Adrenal gland (tissue), 12 donors: ENCODE data around the gene SH3BP2. TPM values are rescaled to one million over a fixed set of nuclear protein-coding genes. Genes with fewer than 3 reads are reported as not detected.

Experiments
- DNase-seq, 7 donors: peaks; one replicate each; pipeline ENCODE4 v3.0.0-alpha.2; 2019 to 2020
- H3K27ac ChIP-seq, 5 donors: fragments of 200-600 bp; sonication (generic) in 4 of 5; 1 replicate in 3 of 5; 2 replicates in 2 of 5; pipeline versions ENCODE4 v1.5.1 to v1.8.0; 2016 to 2020; ENCODE audit warnings: mild to moderate bottlenecking in 1 of 5
- H3K27me3 ChIP-seq: fragments of 200-600 bp; 2 replicates; pipeline ENCODE4 v1.8.0; 2021
- H3K36me3 ChIP-seq, 2 donors: fragments of 200-600 bp; replicated peaks in 1 of 2; 1 replicate in 1 of 2; 2 replicates in 1 of 2; pipeline versions ENCODE4 v1.5.1 to v1.8.0; 2018 to 2022
- H3K4me1 ChIP-seq, 2 donors: fragments of 200-600 bp; replicated peaks in 1 of 2; 1 replicate in 1 of 2; 2 replicates in 1 of 2; pipeline versions ENCODE4 v1.5.1 to v1.8.0; 2018 to 2021
- H3K4me3 ChIP-seq, 4 donors: fragments of 200-600 bp; sonication (generic) in 3 of 4; one replicate each; pipeline ENCODE4 v1.5.1; 2016 to 2018
- H3K9me3 ChIP-seq, 3 donors: fragments of 200-600 bp; sonication (generic) in 1 of 3; replicated peaks in 1 of 3; 1 replicate in 2 of 3; 2 replicates in 1 of 3; pipeline versions ENCODE4 v1.5.1 to v1.8.0; 2016 to 2021
- CTCF ChIP-seq, 6 experiments: fragments of 450-650 bp in 4 of 6; fragments of 200-600 bp in 2 of 6; sonication (generic) in 1 of 6; IDR thresholded peaks; 1 replicate in 5 of 6; 2 replicates in 1 of 6; pipeline versions ENCODE4 v1.5.1 to v1.8.0; 2016 to 2021; ENCODE audit warnings: antibody characterized with exemption in 6 of 6, mild to moderate bottlenecking in 2 of 6, moderate library complexity in 1 of 6
- POLR2A ChIP-seq, 2 donors: fragments of 450-650 bp; IDR thresholded peaks; one replicate each; pipeline ENCODE4 v1.6.1; 2017; ENCODE audit warnings: antibody characterized with exemption in 2 of 2, mild to moderate bottlenecking in 2 of 2, moderate library complexity in 1 of 2
- WGBS, 4 donors: extraction: QIAGEN DNeasy Blood & Tissue Kit in 2 of 4; methylation state at CpG; one replicate each; pipeline versions ENCODE4 v1.1.5 to v1.1.7; 2013 to 2017; 5-methylcytosine and 5-hydroxymethylcytosine counted together
- intact Hi-C, 2 donors: fragments of 100-400 bp; cut with DNase I; formaldehyde crosslinking; loops; one replicate each; pipeline versions ENCODE4 v1.14.1 to v1.15.0; 2022 to 2023
- polyA plus RNA-seq, 3 donors: library from polyadenylated mRNA; stranded (reverse); fragments of 200-250 nt in 2 of 3; fragments of 350-450 nt in 1 of 3; fragmentation: Illumina TruSeq in 1 of 3; extraction: RNeasy Lipid Tissue Mini Kit (QIAGEN cat#74804) in 1 of 3; gene quantifications; one replicate each; pipeline ENCODE4 v1.2.3, GENCODE V29; 2013 to 2014
- total RNA-seq, 9 donors: library from RNA; depleted of rRNA in 4 of 9; stranded (reverse); fragments of >200 nt in 4 of 9; fragments of 120-200 nt in 1 of 9; fragmentation: NEBNext Ultra II Directional in 1 of 9; extraction: Animal tissue kit (Norgen Biotek cat#: 25700) in 1 of 9; gene quantifications; one replicate each; pipeline versions ENCODE4 v1.1.0 to v1.2.4, GENCODE V29; 2013 to 2023
- donor health status: healthy with polysubstance abuse.
- donor health status: Bipolar disorder and iron deficiency.
- donor health status: DM: yes; HTN: yes; CAD: no.
- donor health status: DM: no; HTN: no; CAD: no.
- donor health status: DM: no; HTN: no; CAD: no.
- donor health status: DM: yes; HTN: yes; CAD: no.

The SH3BP2 gene
- total and polyA plus RNA-seq, 12 donors: 7.7 to 160 (median 36.3) TPM

GRCh38 chr4:2806390-2807355 is 13.8 kb downstream of the SH3BP2 start:
- no peak for TF ChIP-seq POLR2A (IDR thresholded peaks at IDR 0.05)
- no peak for TF ChIP-seq CTCF (IDR thresholded peaks at IDR 0.05)
- peak in 4 of 7 donors; percentile 57 to 85 (median 60) for DNase-seq
- no peaks in the 10 kb centered on the region for H3K27me3 ChIP-seq
- WGBS, 4 donors: 63 to 70% (median 65%) methylated on average over 23 to 28 of the region's 28 CpGs
- peak overlapping the region in 2 of 5 donors; percentile 63 to 84 for H3K27ac ChIP-seq
- H3K9me3 ChIP-seq: no peaks in the 10 kb centered on the region
- peaks cover 35 to 75% of the 10 kb centered on the region in 2 donors for H3K4me1 ChIP-seq
- no peaks in the 10 kb centered on the region for H3K36me3 ChIP-seq
- no peak overlapping the region for H3K4me3 ChIP-seq
- intact Hi-C loops: no loop called here

GRCh38 chr4:2807571-2807970 is 14.7 kb downstream of the SH3BP2 start:
- peak overlapping the region in 2 of 5 donors; percentile 16 to 63 for H3K27ac ChIP-seq
- peaks cover 32 to 75% of the 10 kb centered on the region in 2 donors for H3K4me1 ChIP-seq
- 69 to 98% (median 90%) methylated on average over 11 to 13 of the region's 13 CpGs for WGBS, 4 donors
- intact Hi-C loops: no loop called here
- H3K9me3 ChIP-seq: no peaks in the 10 kb centered on the region
- DNase-seq: no peak
- TF ChIP-seq CTCF (IDR thresholded peaks at IDR 0.05): no peak
- TF ChIP-seq POLR2A (IDR thresholded peaks at IDR 0.05): no peak
- H3K4me3 ChIP-seq: no peak overlapping the region
- no peaks in the 10 kb centered on the region for H3K27me3 ChIP-seq
- H3K36me3 ChIP-seq: no peaks in the 10 kb centered on the region

GRCh38 chr4:2808001-2808400 is 15.1 kb downstream of the SH3BP2 start:
- H3K27me3 ChIP-seq: no peaks in the 10 kb centered on the region
- intact Hi-C loops: no loop called here
- no peak overlapping the region for H3K4me3 ChIP-seq
- no peaks in the 10 kb centered on the region for H3K36me3 ChIP-seq
- DNase-seq: no peak
- peaks cover 32 to 75% of the 10 kb centered on the region in 2 donors for H3K4me1 ChIP-seq
- H3K27ac ChIP-seq: peak overlapping the region in 1 of 5 donors; percentile 16
- no peak for TF ChIP-seq POLR2A (IDR thresholded peaks at IDR 0.05)
- no peak for TF ChIP-seq CTCF (IDR thresholded peaks at IDR 0.05)
- 93 to 97% (median 96%) methylated on average over 5 to 7 of the region's 7 CpGs for WGBS, 4 donors
- H3K9me3 ChIP-seq: no peaks in the 10 kb centered on the region

- Histone ChIP-seq H3K27ac (peak overlapping the region in 2 of 5 donors; percentile 21 to 89), H3K36me3 (no peaks in the 10 kb centered on the region), H3K27me3 (no peaks in the 10 kb centered on the region), H3K9me3 (no peaks in the 10 kb centered on the region), H3K4me1 (peaks cover 32 to 58% of the 10 kb centered on the region in 2 donors), H3K4me3 (no peak overlapping the region)
- intact Hi-C loops: no loop called here
- 66 to 89% (median 80%) methylated on average over 4 to 10 of the region's 10 CpGs for WGBS, 4 donors
- no peak for DNase-seq
- TF ChIP-seq CTCF (IDR thresholded peaks at IDR 0.05): no peak
- TF ChIP-seq POLR2A (IDR thresholded peaks at IDR 0.05): no peak
Measured at GRCh38 chr4:2809610-2810180, 16.8 kb downstream of the SH3BP2 start.
